Measurements from ENCODE around the gene SLIT3.

Gene SLIT3

GRCh38 chr5:168869615-168870227, 431.2 kb downstream of the SLIT3 start:
- no peak for DNase-seq (ENCODE audit: low read depth, low spot score)

- DNase-seq (ENCODE audit: low read depth, low spot score) = no peak
These were observed 433.7 kb downstream of the SLIT3 start for GRCh38 chr5:168867241-168867640.

GRCh38 chr5:168865968-168866367, 435.0 kb downstream of the SLIT3 start:
- no peak for DNase-seq (ENCODE audit: low read depth, low spot score)

- DNase-seq (ENCODE audit: low read depth, low spot score) = no peak
These were observed 437.9 kb downstream of the SLIT3 start for GRCh38 chr5:168863021-168863420.

- no peak for DNase-seq (ENCODE audit: low read depth, low spot score)
These were observed 440.4 kb downstream of the SLIT3 start for GRCh38 chr5:168860503-168860902.

- no peak for DNase-seq (ENCODE audit: low read depth, low spot score)
These were observed 440.9 kb downstream of the SLIT3 start for GRCh38 chr5:168860081-168860480.

- DNase-seq (ENCODE audit: low read depth, low spot score) = no peak
These were observed 441.5 kb downstream of the SLIT3 start for GRCh38 chr5:168859471-168859870.

- no peak for DNase-seq (ENCODE audit: low read depth, low spot score)
These were observed 441.9 kb downstream of the SLIT3 start for GRCh38 chr5:168858994-168859393.

GRCh38 chr5:168858371-168858770, 442.6 kb downstream of the SLIT3 start:
- DNase-seq (ENCODE audit: low read depth, low spot score) = no peak

GRCh38 chr5:168853972-168854371, 447.0 kb downstream of the SLIT3 start:
- no peak for DNase-seq (ENCODE audit: low read depth, low spot score)

GRCh38 chr5:168852329-168852728, 448.6 kb downstream of the SLIT3 start:
- DNase-seq (ENCODE audit: low read depth, low spot score) = no peak

GRCh38 chr5:168851902-168852321, 449.0 kb downstream of the SLIT3 start:
- DNase-seq (ENCODE audit: low read depth, low spot score) = no peak

- DNase-seq (ENCODE audit: low read depth, low spot score) = no peak
These were observed 450.3 kb downstream of the SLIT3 start for GRCh38 chr5:168850683-168851082.

- no peak for DNase-seq (ENCODE audit: low read depth, low spot score)
These were observed 452.4 kb downstream of the SLIT3 start for GRCh38 chr5:168848569-168848968.

- no peak for DNase-seq (ENCODE audit: low read depth, low spot score)
These were observed 453.3 kb downstream of the SLIT3 start for GRCh38 chr5:168847511-168848073.

- no peak for DNase-seq (ENCODE audit: low read depth, low spot score)
These were observed 456.0 kb downstream of the SLIT3 start for GRCh38 chr5:168844922-168845296.

- DNase-seq (ENCODE audit: low read depth, low spot score) = no peak
These were observed 456.7 kb downstream of the SLIT3 start for GRCh38 chr5:168844016-168844921.

GRCh38 chr5:168843277-168844015, 457.5 kb downstream of the SLIT3 start:
- DNase-seq (ENCODE audit: low read depth, low spot score) = no peak

GRCh38 chr5:168842571-168843205, 458.3 kb downstream of the SLIT3 start:
- DNase-seq (ENCODE audit: low read depth, low spot score) = no peak

- DNase-seq (ENCODE audit: low read depth, low spot score) = no peak
These were observed 463.1 kb downstream of the SLIT3 start for GRCh38 chr5:168837852-168838251.

GRCh38 chr5:168836603-168837231, 464.2 kb downstream of the SLIT3 start:
- DNase-seq (ENCODE audit: low read depth, low spot score) = no peak

All from smooth muscle cell of the brain vasculature (primary cell).